NCI-H1105 treated with DMSO at 0.1 percent for 48 hours (cell line): ENCODE measurements around the gene HELZ2.

ENCODE experiments used
- DNase-seq: peaks from one replicate; lab custom pipeline; 2025; lab: John Stamatoyannopoulos, UW

Gene HELZ2

GRCh38 chr20:63537525-63538203 is 36.4 kb downstream of the HELZ2 start:
- peak; percentile 62 for DNase-seq

GRCh38 chr20:63536997-63537524 is 37.0 kb downstream of the HELZ2 start, which contains the start of gene PTK6:
TSS of gene PTK6 (minus strand) at chr20:63537376. CDS start at chr20:63537314, 62 bp downstream.
- DNase-seq = no peak

GRCh38 chr20:63536241-63536977 is 37.6 kb downstream of the HELZ2 start:
- DNase-seq = no peak

GRCh38 chr20:63534831-63535651 is 39.0 kb downstream of the HELZ2 start:
- no peak for DNase-seq

GRCh38 chr20:63534427-63534830 is 39.6 kb downstream of the HELZ2 start:
- DNase-seq = no peak

- no peak for DNase-seq
These were observed 40.1 kb downstream of the HELZ2 start for GRCh38 chr20:63533871-63534393.

- no peak for DNase-seq
These were observed 40.7 kb downstream of the HELZ2 start for GRCh38 chr20:63533388-63533787.

- DNase-seq = no peak
These were observed 41.5 kb downstream of the HELZ2 start for GRCh38 chr20:63532449-63532971.

- DNase-seq = no peak
These were observed 42.2 kb downstream of the HELZ2 start for GRCh38 chr20:63531686-63532448.

- no peak for DNase-seq
These were observed 43.3 kb downstream of the HELZ2 start for GRCh38 chr20:63530788-63531160.

GRCh38 chr20:63529861-63530787 is 43.9 kb downstream of the HELZ2 start:
- no peak for DNase-seq

- no peak for DNase-seq
These were observed 44.7 kb downstream of the HELZ2 start for GRCh38 chr20:63529180-63529860.

GRCh38 chr20:63527184-63527583 is 46.9 kb downstream of the HELZ2 start:
- DNase-seq = no peak

- DNase-seq = no peak
These were observed 48.1 kb downstream of the HELZ2 start for GRCh38 chr20:63525971-63526370.

GRCh38 chr20:63525185-63525584 is 48.9 kb downstream of the HELZ2 start:
- no peak for DNase-seq
